ENCODE measurements around the gene CYFIP1.

The CYFIP1 gene

GRCh38 chr15:22831473-22831872, 148.7 kb downstream of the CYFIP1 start:
- H3K9me3 ChIP-seq, result no peaks in the 10 kb centered on the region
- in situ Hi-C loops (cut with MboI; ENCODE audit: low sequenced_read_pairs), result no loop called here
- no peak overlapping the region for H3K4me3 ChIP-seq
- H3K36me3 ChIP-seq (replicated peaks), result peaks cover 5% of the 10 kb centered on the region
- H3K4me1 ChIP-seq, result peaks cover 2% of the 10 kb centered on the region; the same call in 1 of the 2 replicates
- DNase-seq (ENCODE audit: low spot score in 2 of 2), result no peak
- no peaks in the 10 kb centered on the region for H3K27me3 ChIP-seq (ENCODE audit: low read depth)

DNA sequence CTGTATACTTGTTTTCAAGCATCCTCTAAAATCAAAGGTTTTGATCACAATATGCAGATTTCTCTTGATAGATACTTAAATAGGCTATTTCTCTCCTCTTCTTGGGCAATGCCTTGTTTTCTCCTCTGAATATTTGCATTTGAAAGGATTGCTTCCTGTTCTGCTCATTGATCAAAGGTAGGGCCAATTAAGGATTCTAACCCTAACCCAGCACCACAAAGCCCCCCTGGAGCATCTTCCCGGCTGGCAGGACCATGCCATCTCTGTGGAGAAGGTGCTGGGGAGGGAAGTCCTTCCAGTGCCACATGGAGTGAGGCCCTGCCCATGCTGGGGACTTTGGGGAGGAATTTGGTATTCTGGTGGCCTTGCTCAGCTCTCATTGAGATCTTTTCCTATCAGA, 153.0 kb downstream of the CYFIP1 start:
- no peak for DNase-seq (ENCODE audit: low spot score in 2 of 2)
- H3K4me3 ChIP-seq, result no peak overlapping the region
- H3K27me3 ChIP-seq (ENCODE audit: low read depth), result no peaks in the 10 kb centered on the region
- peaks cover 29% of the 10 kb centered on the region for H3K36me3 ChIP-seq (replicated peaks)
- no peaks in the 10 kb centered on the region for H3K4me1 ChIP-seq
- in situ Hi-C loops (cut with MboI; ENCODE audit: low sequenced_read_pairs), result no loop called here
- H3K9me3 ChIP-seq, result no peaks in the 10 kb centered on the region

DNA sequence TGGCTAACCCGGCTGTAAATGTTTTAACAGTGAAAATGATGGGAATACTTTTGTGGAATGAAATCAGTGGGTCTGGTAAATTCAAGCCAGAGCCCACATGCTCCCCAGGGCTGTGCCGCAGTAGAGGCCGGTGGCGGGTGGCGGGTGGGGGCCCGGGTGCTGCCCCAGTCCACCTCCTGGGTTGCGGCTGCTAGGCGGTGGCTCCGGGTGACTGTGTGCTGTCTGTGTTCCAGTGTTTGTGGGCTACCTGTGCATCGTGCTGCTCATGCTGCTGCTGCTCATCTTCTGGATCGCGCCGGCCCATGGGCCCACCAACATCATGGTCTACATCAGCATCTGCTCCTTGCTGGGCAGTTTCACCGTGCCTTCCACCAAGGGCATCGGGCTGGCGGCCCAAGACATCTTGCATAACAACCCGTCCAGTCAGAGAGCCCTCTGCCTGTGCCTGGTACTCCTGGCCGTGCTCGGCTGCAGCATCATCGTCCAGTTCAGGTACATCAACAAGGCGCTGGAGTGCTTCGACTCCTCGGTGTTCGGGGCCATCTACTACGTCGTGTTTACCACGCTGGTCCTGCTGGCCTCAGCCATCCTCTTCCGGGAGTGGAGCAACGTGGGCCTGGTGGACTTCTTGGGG, 156.6 kb downstream of the CYFIP1 start:
- Histone ChIP-seq H3K36me3 (replicated peaks) (peaks cover 48% of the 10 kb centered on the region), H3K4me3 (no peak overlapping the region), H3K4me1 (no peaks in the 10 kb centered on the region), H3K27me3 (ENCODE audit: low read depth) (no peaks in the 10 kb centered on the region), H3K9me3 (no peaks in the 10 kb centered on the region)
- DNase-seq (ENCODE audit: low spot score in 2 of 2), result no peak
- in situ Hi-C loops (cut with MboI; ENCODE audit: low sequenced_read_pairs), result no loop called here

DNA sequence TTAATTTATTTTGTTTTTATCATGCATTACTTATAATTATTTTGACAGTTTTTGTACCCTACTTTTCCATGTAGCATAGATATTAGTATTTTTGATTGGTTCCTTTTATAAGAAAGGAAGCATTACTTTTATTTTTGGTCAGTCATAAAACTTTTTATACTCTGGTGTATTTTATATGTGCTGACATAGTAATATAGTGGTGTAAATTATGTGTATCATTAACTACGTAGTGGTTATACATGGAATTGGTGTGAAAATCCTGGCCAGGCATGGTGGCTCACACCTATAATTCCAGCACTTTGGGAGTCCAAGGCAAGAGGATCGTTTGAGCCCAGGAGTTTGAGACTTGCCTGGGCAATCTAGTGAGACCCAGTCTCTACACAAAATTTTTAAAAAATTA, 160.5 kb downstream of the CYFIP1 start:
- Histone ChIP-seq H3K27me3 (ENCODE audit: low read depth) (no peaks in the 10 kb centered on the region), H3K36me3 (replicated peaks) (peaks cover 29% of the 10 kb centered on the region), H3K9me3 (no peaks in the 10 kb centered on the region), H3K4me1 (no peaks in the 10 kb centered on the region), H3K4me3 (no peak overlapping the region)
- no peak for DNase-seq (ENCODE audit: low spot score in 2 of 2)
- in situ Hi-C loops (cut with MboI; ENCODE audit: low sequenced_read_pairs), result no loop called here

All from HAP-1 (cell line).